GM06990 (cell line): ENCODE measurements around the gene BICD1.

Source experiments
- DNase-seq: peaks from one replicate; pipeline ENCODE4 v3.0.0-alpha.2; 2011; ENCODE audit not compliant: insufficient read length; ENCODE audit errors: extremely low read depth
- H3K27me3 ChIP-seq: replicated peaks from 2 replicates; pipeline ENCODE4 v1.6.0; 2011; ENCODE audit warnings: low read length; ENCODE audit not compliant: control insufficient read depth, insufficient read depth
- H3K36me3 ChIP-seq: 2 replicates; pipeline ENCODE4 v1.5.1; 2011; ENCODE audit warnings: low read length; ENCODE audit not compliant: control insufficient read depth, insufficient read depth
- H3K4me3 ChIP-seq: replicated peaks from 2 replicates; pipeline ENCODE4 v1.5.1; 2011; ENCODE audit warnings: low read depth, mild to moderate bottlenecking, control low read depth, low read length
- TF ChIP-seq, protein P1 (sequence below): IDR thresholded peaks from 2 replicates; pipeline ENCODE4 v1.5.1; 2011; ENCODE audit warnings: low read length, control low read depth, mild to moderate bottlenecking, inconsistent platforms; ENCODE audit not compliant: insufficient read depth, poor library complexity, severe bottlenecking

Gene BICD1

DNA sequence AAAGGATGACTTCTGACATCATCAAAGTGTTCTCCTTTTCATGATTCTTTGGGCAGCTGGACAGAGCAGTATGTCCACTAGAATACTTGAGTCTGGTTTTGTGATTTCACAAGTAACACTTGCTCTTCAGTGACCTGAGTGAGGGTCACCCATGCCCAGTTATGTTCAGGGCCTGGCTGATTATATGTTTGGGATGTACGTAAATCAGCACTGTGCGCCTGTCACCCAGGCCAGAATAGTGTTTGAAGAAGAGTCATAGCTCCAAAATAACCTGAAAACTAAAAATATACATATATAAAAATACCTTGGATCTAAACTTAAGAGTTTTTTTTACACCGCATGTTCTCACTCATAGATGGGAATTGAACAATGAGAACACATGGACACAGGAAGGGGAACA is 3.8 kb downstream of the BICD1 start:
- no peak for DNase-seq
- TF ChIP-seq, protein P1, sequence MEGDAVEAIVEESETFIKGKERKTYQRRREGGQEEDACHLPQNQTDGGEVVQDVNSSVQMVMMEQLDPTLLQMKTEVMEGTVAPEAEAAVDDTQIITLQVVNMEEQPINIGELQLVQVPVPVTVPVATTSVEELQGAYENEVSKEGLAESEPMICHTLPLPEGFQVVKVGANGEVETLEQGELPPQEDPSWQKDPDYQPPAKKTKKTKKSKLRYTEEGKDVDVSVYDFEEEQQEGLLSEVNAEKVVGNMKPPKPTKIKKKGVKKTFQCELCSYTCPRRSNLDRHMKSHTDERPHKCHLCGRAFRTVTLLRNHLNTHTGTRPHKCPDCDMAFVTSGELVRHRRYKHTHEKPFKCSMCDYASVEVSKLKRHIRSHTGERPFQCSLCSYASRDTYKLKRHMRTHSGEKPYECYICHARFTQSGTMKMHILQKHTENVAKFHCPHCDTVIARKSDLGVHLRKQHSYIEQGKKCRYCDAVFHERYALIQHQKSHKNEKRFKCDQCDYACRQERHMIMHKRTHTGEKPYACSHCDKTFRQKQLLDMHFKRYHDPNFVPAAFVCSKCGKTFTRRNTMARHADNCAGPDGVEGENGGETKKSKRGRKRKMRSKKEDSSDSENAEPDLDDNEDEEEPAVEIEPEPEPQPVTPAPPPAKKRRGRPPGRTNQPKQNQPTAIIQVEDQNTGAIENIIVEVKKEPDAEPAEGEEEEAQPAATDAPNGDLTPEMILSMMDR: no peak
- Histone ChIP-seq H3K36me3 (no peaks in the 10 kb centered on the region), H3K4me3 (no peak overlapping the region), H3K27me3 (no peaks in the 10 kb centered on the region)

DNA sequence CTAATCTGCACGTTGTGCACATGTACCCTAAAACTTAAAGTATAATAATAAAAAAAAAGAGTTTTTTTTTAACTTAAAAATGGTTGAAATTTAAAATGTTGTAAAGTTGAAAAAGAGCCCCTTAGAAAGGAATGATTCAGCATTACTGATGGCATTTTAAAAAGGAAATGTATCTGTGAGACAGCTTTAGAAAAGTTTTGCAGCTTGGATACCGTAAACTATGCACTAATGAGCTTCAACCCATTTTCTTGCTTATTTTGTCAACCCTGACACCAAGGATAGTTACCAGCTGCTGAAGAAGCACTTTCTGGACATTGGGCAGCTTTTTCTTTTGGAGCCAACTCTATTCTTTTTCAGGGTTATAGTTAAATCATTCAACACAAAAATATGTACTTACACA is 4.3 kb downstream of the BICD1 start:
- Histone ChIP-seq H3K36me3 (no peaks in the 10 kb centered on the region), H3K27me3 (no peaks in the 10 kb centered on the region), H3K4me3 (no peak overlapping the region)
- DNase-seq: no peak
- TF ChIP-seq, protein P1: no peak

DNA sequence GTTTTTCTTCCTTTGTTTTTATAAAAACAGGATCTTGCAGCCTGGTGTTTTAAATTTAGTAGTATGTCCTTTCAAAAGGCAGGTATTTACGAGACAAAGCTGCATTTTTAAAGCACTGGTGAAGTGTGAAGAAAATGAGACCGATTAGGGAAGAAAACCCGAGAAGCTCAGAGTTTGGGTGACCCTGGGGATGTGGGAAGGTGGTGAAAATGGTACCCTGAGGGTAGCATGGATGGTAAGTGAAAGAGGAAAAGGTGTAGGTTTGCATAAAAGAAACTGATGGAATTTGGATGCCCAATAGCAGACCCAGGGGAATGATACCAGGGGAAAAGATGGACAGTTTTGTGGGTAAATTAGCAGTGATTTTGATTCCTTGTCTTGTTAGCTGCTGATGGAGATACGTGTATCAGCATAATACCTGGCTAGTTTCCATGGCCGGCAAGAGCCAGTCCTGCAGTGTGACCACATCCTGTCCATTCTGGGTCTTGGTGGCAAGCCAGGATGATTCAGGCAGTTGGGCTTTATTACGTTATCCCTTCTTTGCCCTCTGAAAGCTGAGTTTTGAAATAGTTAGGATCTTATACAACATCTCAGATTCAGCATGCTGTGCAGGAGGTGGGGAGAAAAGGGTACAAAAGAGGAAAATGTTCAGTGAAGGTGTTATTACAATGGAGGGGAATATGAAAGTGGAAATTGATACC is 8.9 kb downstream of the BICD1 start:
- no peaks in the 10 kb centered on the region for H3K27me3 ChIP-seq
- no peaks in the 10 kb centered on the region for H3K36me3 ChIP-seq
- H3K4me3 ChIP-seq: no peak overlapping the region
- DNase-seq: no peak
- TF ChIP-seq, protein P1: no peak

DNA sequence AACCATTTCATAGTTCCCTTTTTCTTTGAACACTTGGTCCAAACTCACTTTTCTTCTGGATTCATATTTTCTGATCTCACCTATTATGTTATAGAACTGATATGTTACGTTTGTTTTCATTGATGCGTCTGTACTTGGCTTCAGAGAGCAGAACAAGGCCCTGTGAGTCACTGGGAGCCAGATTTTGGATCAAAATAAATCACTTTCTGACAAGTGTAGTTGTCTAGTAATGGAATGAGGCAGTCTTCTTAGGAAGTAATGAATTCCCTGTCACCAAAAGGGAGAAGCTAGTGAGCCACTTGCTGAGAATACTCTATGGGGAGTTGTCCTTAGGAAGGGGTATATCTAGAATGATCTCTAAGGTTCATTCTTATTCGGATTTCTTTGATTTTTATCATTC is 10.2 kb downstream of the BICD1 start:
- no peaks in the 10 kb centered on the region for H3K36me3 ChIP-seq
- no peak for DNase-seq
- TF ChIP-seq, protein P1: no peak
- H3K27me3 ChIP-seq: no peaks in the 10 kb centered on the region
- H3K4me3 ChIP-seq: no peak overlapping the region

DNA sequence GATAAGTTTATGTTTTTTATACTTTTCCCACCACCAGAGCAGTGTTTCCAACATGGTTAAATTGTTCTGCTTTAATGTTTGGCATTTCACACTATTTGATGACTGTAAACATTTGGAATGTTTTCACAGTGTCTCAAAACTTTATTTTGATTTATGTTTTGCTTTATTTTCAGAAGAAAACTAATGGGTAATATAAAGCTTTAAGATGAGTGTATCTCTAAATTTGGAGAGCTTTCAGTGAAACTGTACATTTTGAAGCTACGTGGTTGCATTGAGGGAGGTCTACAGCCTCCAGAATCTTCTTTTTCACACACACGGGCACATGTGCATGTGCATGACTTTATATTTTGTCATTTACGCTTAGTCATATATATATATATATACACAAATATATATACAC is 10.7 kb downstream of the BICD1 start:
- no peak overlapping the region for H3K4me3 ChIP-seq
- no peaks in the 10 kb centered on the region for H3K36me3 ChIP-seq
- TF ChIP-seq, protein P1: no peak
- H3K27me3 ChIP-seq: no peaks in the 10 kb centered on the region
- DNase-seq: no peak

DNA sequence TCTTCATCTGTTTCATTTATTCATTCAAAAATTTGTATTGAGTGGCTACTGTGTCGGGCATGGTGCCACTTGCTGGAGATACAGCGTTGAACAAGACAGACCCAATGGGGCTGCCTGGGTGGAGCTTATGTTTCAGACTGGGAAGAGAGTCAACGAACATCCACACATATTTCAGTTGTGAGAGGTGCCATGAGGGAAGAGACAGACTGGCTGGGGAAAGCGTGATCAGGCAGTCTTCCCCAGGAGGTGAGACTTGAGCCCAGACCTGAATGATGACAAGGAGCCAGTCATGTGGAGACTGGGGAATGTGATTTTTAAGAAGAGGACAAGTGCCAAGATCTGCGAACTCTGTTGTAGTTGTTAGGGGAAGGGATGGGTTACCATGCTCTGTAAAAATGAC is 12.2 kb downstream of the BICD1 start:
- TF ChIP-seq, protein P1: no peak
- DNase-seq: no peak
- Histone ChIP-seq H3K36me3 (no peaks in the 10 kb centered on the region), H3K4me3 (no peak overlapping the region), H3K27me3 (no peaks in the 10 kb centered on the region)
